NCI-H446 treated with DMSO at 0.1 percent for 48 hours (cell line): ENCODE measurements around the gene NRXN3.

Experiments
- DNase-seq: peaks from one replicate; lab custom pipeline; 2025; lab: John Stamatoyannopoulos, UW

NRXN3 gene

GRCh38 chr14:78173346-78174035 lies 3.3 kb downstream of the NRXN3 start:
- no peak for DNase-seq

- no peak for DNase-seq
Measured at GRCh38 chr14:78175412-78175811, 5.2 kb downstream of the NRXN3 start.

- DNase-seq = no peak
Measured at GRCh38 chr14:78178071-78178470, 7.9 kb downstream of the NRXN3 start.

- no peak for DNase-seq
Measured at GRCh38 chr14:78178971-78179370, 8.8 kb downstream of the NRXN3 start.

- DNase-seq = no peak
Measured at GRCh38 chr14:78181270-78181669, 11.1 kb downstream of the NRXN3 start.

GRCh38 chr14:78182722-78183121 lies 12.5 kb downstream of the NRXN3 start:
- no peak for DNase-seq

- no peak for DNase-seq
Measured at GRCh38 chr14:78184157-78184556, 14.0 kb downstream of the NRXN3 start.

- DNase-seq = no peak
Measured at GRCh38 chr14:78186277-78186676, 16.1 kb downstream of the NRXN3 start.

GRCh38 chr14:78188882-78189281 lies 18.7 kb downstream of the NRXN3 start:
- no peak for DNase-seq

GRCh38 chr14:78195431-78195830 lies 25.3 kb downstream of the NRXN3 start:
- no peak for DNase-seq

- DNase-seq = no peak
Measured at GRCh38 chr14:78196323-78196722, 26.1 kb downstream of the NRXN3 start.

- no peak for DNase-seq
Measured at GRCh38 chr14:78197051-78197450, 26.9 kb downstream of the NRXN3 start.

GRCh38 chr14:78202163-78202562 lies 32.0 kb downstream of the NRXN3 start:
- DNase-seq = no peak

GRCh38 chr14:78202976-78203375 lies 32.8 kb downstream of the NRXN3 start:
- no peak for DNase-seq

- DNase-seq = no peak
Measured at GRCh38 chr14:78207414-78207813, 37.2 kb downstream of the NRXN3 start.

- DNase-seq = no peak
Measured at GRCh38 chr14:78220273-78220672, 50.1 kb downstream of the NRXN3 start.

GRCh38 chr14:78222746-78223145 lies 52.6 kb downstream of the NRXN3 start:
- DNase-seq = no peak

- no peak for DNase-seq
Measured at GRCh38 chr14:78227248-78228077, 57.3 kb downstream of the NRXN3 start.

GRCh38 chr14:78228702-78229327 lies 58.6 kb downstream of the NRXN3 start:
- DNase-seq = no peak

GRCh38 chr14:78232231-78233000 lies 62.2 kb downstream of the NRXN3 start:
- no peak for DNase-seq

GRCh38 chr14:78238141-78238540 lies 68.0 kb downstream of the NRXN3 start:
- DNase-seq = no peak

GRCh38 chr14:78240567-78240966 lies 70.4 kb downstream of the NRXN3 start:
- no peak for DNase-seq
